Astrocyte of the hippocampus (primary cell): Measurements from ENCODE around the gene CLCNKB.
"Not testable (repeated sequence)": the region's sequence is repeated elsewhere in the genome, so short reads cannot be mapped to it uniquely, and the experiment has no call there.

Source experiments
- DNase-seq: peaks from one replicate; pipeline ENCODE4 v3.0.0; 2011; ENCODE audit warnings: low read depth, low spot score

Gene CLCNKB

DNA sequence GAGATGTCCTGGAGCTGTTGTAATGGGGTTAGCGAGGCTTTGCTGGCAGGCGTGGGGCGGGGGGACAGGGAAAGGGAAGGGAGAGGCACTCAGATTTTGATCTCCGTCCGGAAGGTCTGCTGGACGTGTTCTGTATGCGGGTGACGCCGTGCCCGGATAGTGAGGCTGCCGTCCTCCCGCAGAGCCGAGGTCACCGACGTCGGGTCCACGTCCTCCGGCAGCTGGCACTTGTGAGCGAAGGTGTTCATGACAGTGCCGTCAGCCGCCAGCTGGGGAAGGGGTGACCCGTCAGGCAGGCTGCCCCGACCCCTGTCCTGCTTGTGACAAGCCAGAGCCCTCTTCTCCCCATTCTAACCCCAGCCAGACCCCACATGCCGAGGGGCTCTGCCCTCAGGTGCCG lies 28.1 kb upstream of the CLCNKB start:
- DNase-seq, result no peak

DNA sequence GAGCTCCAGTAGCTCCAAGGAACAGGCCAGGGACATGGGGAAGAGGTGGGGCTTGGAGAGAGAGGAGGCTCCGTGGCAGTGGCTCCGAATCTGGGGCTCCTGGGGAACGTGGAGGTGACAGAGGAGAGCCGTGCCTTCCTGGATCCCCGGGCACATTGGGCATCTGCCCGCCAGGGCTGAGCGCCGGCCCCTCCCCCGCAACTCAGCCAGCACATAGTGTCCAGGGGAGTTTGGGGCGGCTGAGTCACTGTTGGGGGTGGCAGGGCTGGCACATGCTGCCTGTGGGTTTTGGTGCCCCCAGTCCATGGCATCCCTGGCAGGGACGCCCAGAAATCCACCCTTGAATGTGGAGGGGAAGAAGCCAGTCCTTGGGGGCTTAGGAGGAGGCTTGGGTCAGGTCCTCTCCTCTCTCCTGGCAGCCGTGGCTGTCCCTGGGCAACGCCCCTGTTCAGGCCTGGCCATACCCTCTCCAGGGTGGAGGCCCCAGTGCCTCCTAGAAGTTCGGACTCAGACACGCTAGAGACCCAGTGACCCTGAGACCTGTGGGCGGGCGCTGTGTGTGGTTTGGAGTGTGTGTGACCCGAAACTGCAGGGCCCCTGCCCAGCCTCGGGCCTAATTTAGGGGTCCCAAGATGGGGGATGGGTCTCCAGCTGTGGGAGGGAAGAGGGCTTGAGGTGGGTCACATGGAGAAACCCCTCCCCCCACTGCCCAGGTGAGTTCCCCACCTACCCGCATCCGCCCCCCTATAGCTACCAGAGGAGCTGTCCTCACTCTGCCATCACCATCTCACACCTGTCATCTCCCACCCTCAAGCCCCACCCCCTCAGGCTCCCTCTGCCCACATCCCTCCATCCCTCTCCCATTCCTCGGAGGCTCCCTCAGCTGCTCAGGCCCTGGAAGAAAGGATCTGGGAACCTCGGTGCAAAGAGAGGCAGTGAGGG lies 27.4 kb upstream of the CLCNKB start:
- no peak for DNase-seq

DNA sequence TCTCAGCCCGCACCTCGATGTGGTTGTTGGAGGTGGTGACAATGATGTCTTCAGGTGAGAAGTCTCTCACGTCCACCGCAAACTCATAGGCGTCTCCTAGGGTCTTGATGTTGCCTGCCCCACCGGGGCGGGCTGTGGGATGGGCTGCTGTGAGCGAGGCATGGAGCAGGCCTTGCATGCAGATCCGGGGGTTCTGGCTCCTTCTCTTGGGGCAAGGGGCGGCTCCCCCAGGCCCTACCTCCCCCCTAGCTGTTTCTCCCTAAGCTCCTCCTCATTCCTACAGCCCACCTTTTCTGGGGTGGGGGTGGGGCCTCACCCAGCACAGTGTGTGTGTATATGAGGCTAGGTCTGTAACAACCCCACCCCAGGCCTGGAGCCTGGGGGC lies 26.5 kb upstream of the CLCNKB start:
- DNase-seq, result no peak

DNA sequence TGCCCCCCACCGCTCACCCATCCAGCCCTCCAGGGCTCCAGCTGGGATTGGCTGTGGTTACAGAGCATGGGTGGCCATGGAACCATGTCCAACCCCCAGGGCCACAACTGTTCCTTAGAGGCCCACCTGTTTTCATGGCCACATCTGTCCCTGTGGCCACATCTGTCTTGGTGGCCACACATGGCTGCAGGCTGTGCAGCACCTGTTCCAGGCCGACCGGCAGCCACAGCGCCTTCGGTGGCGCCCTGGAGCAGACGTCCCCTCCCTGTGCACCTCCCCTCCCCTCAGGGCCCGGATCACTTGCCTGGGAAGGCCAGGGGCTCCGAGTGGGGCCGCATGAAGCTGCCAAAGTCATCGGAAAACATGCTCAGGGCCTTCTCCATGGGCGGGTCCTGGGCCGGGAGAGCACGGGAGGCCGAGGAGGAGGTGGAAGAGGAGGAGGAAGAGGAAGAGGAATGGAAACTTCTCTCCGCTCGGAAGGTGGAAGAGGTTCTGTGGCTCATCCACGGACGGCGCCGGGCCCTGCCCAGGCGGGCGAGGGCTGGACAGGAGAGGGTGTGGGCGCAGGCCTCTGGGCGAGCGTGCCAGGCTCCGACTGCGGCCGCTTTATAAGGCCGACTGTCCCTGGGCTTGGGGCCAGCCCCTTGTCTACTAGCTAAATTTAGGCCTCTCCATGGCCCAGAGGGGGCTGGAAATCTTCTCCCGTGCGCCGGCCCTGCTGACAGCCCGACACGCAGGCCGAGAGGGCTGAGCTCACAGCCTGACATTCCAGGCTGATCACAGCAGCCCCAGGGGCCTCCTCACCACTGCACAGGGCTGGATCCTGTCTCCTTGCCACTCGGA lies 25.9 kb upstream of the CLCNKB start, which contains the start of gene HSPB7:
Gene HSPB7 (minus strand): TSS at position 583 of the 843 bp plus-strand sequence. CDS start 80 bp downstream, at position 503.
- peak; percentile 41 for DNase-seq

DNA sequence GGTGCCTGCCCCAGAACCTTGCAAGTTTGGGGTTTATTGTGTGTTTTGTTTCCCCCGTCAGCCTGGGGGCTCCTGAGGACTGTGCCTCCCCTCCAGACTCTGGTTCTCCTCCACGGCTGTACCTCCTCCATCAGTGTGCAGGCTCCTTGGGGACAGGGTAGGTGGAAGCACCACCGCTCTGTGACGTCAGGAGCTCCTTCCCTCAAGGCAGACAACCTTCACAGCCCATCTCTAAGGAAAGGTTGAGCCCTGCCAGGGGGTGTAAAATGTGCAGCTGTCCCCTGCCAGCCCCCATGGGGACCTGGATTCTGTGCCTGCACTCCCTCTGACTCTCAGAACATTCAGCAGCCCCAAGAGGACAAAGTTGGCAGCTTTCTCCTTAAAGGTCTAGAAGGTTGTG lies 25.3 kb upstream of the CLCNKB start:
- DNase-seq, result no peak

DNA sequence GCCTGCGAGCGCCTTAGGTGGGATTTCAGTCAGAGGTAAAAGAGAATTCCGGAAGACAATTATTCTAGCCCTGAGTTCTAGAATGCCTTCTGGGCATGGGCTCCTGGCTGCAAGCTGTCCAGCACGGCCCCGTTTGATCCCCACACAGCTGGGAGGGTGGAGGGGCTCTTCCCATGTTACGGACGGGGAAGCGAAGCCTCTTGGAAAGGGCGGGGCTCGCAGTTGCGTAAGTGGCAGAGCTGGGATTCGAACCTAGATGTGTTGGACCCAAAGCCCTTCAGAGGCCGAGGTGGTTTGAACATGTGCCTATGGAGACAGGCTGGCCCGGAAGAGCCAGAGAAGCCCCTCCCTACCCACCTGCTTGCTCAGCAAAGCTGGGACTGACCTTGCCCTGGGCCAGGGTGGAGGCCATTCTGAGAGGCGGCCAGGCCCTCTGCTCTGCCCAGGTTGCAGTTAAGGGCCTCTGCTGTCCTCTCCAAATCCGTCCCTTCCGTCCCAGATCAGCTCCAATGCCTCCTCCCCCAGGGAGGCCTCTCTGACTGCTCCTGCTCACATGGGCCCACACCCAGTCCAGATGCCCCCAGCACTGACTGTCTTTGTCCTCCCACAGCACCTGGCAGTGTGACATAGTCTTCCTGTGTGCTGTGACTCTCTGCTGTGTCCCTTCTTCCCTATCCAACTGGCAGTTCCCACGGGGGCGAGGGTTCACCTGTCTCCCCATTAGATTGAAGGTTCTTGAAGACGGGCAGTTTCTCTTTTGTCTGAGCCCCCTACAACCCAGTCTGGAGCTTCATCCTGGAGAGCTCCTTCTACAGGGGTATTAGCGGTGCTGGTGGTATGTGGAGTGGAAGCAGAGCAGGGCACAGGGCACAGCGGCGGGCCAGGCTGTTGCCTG lies 24.6 kb upstream of the CLCNKB start:
- DNase-seq, result no peak

DNA sequence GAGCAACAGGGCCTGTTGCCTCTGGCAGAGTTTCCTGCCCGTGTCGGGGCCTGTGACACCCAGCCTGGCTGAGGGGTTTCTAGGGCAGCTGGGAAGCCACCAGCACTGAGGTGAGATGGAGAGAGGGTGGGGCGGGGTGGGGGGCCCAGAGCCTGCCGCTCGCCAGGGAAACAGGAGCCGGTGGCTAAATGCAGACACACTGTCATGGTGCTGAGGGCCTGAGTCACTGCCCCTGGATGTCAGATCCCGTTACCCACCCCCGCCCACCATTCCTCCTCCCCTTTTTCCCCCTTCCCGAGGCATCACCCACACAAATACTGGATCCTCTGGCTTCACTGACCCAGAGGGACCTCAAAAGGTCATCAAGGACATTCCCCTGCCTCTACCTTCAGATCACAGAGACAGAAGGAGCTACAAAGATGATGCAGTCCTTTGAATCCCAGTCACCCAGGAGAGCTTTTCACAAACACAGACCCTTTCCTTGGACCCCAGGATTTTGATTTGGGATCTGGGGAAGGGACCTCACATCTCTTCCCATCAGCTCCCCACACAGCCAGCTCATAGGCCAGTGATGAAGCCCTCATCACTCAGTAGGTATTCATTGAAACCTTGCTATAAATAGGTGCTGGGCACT lies 23.8 kb upstream of the CLCNKB start:
- peak; percentile 55 for DNase-seq

DNA sequence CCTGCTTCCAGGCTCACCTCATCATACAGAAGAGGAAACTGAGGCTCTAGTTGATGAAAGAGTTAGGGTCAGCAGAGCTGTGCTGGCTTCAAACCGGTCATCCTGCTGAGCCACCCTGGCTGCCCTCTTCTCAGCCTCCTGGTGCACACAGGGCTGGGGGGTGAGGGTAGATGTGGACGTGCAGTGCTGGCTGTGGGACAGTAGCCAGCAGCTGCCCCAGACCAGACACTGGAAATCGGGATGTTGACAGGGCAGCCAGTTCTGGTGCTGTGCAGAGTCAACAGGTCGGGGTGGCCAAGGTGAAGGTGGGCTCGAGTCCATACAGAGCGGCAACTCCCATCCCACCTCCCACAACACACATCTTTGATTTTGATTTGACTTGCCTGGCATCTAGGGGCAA lies 23.3 kb upstream of the CLCNKB start:
- DNase-seq, result no peak

DNA sequence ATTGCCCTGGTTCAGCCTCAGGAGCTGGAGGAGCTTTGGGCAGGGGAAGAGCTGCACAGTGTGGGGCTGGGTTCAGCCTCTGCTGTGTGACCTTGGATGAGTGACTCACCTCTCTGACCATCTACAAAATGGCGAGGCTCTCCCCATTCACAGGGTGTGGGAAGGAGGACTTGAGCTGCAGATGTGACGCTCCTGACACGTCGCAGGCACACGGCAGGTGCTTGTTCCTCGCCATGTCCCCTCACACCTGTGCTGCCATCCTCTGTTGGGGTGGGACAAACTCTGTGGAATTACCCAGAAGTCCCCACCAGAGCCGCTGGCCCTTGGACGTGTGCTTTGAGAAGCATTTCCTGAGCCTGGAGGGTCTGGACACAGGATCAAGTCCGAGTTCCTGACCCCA lies 22.7 kb upstream of the CLCNKB start:
- DNase-seq, result not testable (repeated sequence)

DNA sequence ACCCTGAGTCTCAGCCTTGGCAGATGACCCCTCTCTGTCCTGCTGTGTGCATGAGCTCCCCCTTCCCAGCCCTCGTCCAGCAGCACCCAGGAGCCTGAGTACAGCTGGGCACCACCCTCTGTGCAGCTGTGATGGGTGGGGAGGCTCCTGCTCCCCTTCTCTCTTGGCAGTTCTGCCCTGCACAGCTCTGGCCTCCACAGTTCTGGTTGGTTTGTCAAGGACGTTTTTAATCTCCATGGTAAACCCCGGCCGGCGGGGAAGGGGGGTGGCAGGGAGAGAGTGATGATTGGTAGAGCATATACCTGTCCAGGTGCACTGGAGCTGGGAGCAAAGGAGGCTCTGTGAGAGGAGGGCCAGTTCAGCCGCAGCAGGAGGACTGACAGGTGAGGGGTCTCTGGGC lies 21.9 kb upstream of the CLCNKB start, which contains the start of gene CLCNKA:
Gene CLCNKA (plus strand): TSS at position 356 of the 400 bp plus-strand sequence. CDS start 584 bp downstream, outside the sequence.
- DNase-seq, result no peak

DNA sequence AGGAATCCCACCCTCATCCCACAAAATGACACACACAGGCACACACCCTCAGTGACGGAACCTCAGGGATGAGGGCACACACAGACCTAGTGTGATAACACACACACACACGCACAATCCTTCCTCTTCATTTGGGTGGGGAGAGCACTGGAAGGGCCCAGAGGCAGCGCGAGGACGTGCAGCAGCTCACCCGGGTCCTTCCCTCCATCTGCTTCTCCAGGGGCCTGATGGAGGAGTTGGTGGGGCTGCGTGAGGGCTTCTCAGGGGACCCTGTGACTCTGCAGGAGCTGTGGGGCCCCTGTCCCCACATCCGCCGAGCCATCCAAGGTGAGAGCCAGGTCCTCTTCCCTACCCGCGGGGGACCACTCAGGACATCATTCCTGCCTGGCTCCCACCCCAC lies 21.2 kb upstream of the CLCNKB start:
- DNase-seq, result no peak

DNA sequence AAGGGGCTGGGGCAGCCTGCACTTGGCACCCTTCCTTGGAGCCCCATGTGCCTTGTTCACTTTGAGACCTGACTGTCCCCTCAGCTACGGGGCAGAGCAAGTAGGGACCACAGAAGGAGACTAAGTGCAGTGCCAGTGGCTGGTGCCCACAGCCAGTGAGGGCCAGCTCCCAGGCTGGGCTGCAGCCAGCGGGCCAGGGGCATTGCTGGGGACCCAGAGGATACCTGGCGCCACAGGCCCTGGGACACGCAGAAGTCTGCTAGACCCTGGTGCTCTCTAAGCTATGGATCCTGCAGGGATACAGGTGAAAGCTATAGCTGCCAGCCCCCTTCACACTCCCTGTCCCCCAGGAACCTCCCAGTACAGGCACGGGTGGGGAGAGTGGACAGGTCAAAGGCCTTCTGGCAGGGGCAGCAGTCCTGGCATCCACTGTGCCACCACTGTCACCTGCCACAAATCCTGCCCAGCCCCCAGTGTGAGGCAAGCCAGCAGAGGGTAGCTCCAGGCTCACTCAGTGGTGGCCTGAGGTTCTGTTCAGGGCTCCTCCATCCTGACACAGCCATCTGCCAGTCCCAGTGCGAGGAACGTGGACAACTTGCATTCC lies 20.4 kb upstream of the CLCNKB start:
- no peak for DNase-seq

DNA sequence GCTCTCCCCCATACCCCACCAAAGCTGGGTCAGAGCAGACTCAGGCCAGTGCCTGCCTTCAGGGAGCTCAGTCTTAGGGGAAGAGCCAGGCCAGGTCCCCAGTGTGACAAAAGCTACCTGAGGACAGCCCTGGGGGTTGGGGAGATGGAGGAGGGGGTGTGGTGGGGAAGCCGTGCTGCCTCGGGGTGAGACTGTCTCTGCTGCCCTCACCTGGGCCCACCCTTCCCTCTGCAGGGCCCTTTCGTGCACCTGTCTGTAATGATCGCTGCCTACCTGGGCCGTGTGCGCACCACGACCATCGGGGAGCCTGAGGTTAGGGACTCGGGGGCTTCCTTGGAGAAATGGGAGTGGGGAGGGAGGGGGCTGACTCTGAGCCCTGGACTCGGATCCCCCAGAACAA lies 17.3 kb upstream of the CLCNKB start:
- not testable (repeated sequence) for DNase-seq

DNA sequence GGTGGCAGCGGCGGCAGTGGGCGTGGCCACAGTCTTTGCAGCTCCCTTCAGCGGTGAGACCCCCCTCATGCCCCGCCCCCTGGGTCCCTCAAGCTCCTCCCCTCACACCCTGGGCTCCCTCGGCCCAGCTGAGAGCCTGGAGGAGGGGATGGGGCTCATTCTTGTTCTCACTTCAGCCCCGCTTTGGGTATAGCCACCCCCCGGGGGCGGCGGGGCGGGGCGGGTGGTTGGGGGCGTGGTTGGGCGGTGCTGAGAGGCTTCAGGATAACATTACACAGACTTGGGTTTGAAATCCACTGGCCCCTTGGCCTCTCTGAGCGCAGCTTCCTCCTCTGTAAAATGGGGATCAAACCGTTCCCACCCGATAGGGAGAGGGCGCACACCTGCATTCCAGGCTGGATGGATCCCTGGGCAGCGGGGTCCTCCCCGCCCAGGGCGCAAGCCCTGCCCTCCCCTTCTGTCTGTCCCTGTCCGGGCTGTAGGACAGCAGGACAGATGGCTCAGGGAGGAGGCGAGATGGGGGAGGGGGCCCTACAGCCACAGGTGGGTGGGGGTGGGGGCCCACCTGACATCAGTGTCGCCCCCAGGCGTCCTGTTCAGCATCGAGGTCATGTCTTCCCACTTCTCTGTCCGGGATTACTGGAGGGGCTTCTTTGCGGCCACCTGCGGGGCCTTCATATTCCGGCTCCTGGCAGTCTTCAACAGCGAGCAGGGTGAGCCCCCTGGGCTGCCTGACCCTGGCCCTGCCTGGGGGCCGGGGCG lies 16.7 kb upstream of the CLCNKB start:
- peak; percentile 38 for DNase-seq

DNA sequence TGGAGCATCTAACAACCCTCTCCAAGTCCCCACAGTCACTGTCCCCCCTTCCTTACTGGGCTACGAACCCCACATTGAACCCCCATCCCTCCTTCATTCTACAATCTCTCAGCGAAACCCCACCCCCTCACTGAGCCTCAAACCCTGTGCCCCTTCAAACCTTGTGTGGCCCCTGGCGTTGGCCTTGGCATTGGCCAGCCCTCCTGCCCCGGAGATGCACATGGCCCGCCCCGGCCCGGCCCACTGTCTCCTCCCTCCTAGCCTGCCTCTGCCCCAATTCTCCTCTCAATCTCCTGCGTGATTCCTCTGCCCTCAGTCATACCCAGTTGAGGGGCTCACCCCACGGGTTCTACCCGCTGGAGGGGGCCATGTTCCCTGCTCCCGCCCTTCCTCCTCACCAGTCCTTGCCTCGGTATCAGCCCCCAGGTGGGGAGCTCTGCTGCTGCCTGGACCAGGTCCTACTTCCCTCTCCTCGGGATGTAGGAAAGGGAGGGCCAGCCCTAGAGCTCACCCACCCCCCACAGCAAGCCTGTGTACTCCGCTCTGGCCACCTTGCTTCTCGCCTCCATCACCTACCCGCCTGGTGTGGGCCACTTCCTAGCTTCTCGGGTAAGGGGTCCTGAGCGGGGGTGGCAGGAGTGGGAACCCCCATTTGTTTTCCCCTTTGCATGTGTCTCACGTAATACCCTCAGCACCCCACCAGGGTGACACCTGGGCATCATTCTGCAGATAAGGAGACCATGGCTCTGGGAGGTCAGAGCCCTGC lies 15.2 kb upstream of the CLCNKB start:
- DNase-seq, result no peak

DNA sequence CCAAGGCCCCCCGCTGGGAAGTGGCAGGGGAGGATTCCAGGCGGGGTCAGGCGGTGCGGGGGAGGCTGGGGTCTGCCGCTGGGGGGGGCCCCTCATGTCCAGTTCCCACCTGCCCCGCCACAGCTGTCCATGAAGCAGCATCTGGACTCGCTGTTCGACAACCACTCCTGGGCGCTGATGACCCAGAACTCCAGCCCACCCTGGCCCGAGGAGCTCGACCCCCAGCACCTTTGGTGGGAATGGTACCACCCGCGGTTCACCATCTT lies 14.6 kb upstream of the CLCNKB start:
- DNase-seq, result not testable (repeated sequence)

DNA sequence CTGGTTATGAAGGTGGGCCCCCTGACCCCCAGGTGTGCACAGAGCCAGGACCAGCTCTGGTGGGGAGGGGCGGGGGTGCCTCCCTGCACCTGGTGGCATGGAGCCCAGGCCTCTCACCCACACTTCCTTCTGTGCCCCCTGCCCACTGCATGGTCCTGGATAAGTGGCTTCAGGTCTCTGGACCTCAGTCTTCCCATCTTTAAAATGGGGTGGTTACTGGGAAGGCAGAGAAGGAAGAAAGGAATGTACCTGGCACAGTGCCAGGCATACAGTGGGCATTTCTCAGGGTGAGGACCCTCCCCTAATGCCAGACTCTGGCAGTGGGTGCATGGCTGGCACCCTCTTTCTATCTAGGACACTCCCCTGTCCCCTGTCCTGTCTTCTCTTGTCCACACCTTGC lies 14.3 kb upstream of the CLCNKB start:
- no peak for DNase-seq

DNA sequence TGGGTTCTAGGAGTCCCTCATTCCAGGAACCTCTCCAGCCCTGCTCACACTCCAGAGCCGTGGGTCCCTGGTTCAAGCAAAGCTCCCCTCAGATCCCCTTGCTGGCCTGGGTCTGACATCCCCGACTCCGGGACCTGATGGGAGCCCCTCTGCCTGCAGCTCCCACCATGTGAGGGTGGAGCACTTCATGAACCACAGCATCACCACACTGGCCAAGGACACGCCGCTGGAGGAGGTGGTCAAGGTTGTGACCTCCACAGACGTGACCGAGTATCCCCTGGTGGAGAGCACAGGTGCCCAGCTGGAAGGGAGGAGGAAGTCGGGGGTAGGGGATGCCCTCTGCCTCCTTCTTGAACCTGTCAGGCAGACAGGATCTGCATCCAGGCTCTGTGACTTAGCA lies 12.0 kb upstream of the CLCNKB start:
- DNase-seq, result no peak

DNA sequence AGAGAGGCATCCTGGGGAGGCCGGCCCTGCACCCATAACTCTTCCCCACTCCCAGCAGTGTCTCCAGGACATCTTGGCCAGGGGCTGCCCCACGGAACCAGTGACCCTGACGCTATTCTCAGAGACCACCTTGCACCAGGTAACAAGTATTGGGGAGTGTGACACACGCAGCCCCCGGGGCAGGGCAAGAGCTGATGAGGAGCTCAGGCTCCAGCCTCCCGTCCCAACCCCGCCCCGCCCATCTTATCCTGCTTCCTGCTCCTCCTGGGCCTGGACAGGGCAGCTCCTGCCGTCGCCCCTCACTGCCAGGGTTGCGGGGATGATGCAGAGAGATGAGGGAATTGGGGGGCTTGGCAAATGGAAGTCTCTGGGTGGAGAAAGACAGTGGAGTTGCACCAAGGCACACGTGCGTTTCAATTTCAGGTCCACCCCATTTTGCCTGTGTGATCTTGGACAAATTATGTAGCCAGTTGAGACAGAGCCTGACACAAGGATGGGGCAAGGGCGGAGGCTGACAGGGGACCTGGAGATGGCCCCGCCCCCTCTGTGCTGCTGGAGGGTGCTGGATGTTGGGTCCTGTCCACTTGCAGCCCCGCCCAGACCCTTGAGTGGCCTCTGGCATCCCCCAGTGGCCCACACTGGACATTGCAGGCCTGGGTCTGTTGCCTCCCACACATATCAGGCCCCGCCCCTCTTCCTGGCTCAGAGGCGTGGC lies 11.0 kb upstream of the CLCNKB start:
- DNase-seq, result peak; percentile 94
